Islet precursor cell (in vitro differentiated cells): ENCODE results near the gene LPAR1.

ENCODE experiments used
- DNase-seq: peaks from one replicate; pipeline ENCODE4 v3.0.0-alpha.2; 2018

Gene LPAR1

GRCh38 chr9:110996436-110997220, 41.6 kb downstream of the LPAR1 start:
- DNase-seq = no peak

- DNase-seq = no peak
These were observed 42.6 kb downstream of the LPAR1 start for GRCh38 chr9:110995420-110996340.

GRCh38 chr9:110994771-110995241, 43.5 kb downstream of the LPAR1 start:
- DNase-seq = no peak

- no peak for DNase-seq
These were observed 47.8 kb downstream of the LPAR1 start for GRCh38 chr9:110990481-110990880.

- no peak for DNase-seq
These were observed 51.7 kb downstream of the LPAR1 start for GRCh38 chr9:110986529-110986928.

GRCh38 chr9:110984890-110985437, 53.3 kb downstream of the LPAR1 start:
- no peak for DNase-seq

GRCh38 chr9:110980261-110980660, 58.0 kb downstream of the LPAR1 start:
- DNase-seq = peak; percentile 55

GRCh38 chr9:110979636-110980035, 58.6 kb downstream of the LPAR1 start:
- DNase-seq = no peak

GRCh38 chr9:110978516-110978915, 59.8 kb downstream of the LPAR1 start:
- DNase-seq = no peak

GRCh38 chr9:110977259-110977709, 61.0 kb downstream of the LPAR1 start:
- no peak for DNase-seq

- DNase-seq = no peak
These were observed 62.3 kb downstream of the LPAR1 start for GRCh38 chr9:110975969-110976368.

- no peak for DNase-seq
These were observed 63.0 kb downstream of the LPAR1 start for GRCh38 chr9:110975278-110975677.

- DNase-seq = no peak
These were observed 66.6 kb downstream of the LPAR1 start for GRCh38 chr9:110971705-110972104.

- DNase-seq = no peak
These were observed 67.0 kb downstream of the LPAR1 start for GRCh38 chr9:110971234-110971633.

- no peak for DNase-seq
These were observed 68.3 kb downstream of the LPAR1 start for GRCh38 chr9:110969971-110970386.

GRCh38 chr9:110968096-110968495, 70.2 kb downstream of the LPAR1 start:
- no peak for DNase-seq

- DNase-seq = no peak
These were observed 71.1 kb downstream of the LPAR1 start for GRCh38 chr9:110967196-110967595.

- no peak for DNase-seq
These were observed 78.0 kb downstream of the LPAR1 start for GRCh38 chr9:110960288-110960687.

GRCh38 chr9:110958847-110959246, 79.4 kb downstream of the LPAR1 start:
- DNase-seq = no peak

- no peak for DNase-seq
These were observed 83.4 kb downstream of the LPAR1 start for GRCh38 chr9:110954822-110955291.

GRCh38 chr9:110952540-110952859, 85.8 kb downstream of the LPAR1 start:
- DNase-seq = no peak

GRCh38 chr9:110951805-110952539, 86.3 kb downstream of the LPAR1 start:
- no peak for DNase-seq
